Ishikawa (cell line): ENCODE results near the gene TYMP.

Experiments used
- CEBPB ChIP-seq: IDR thresholded peaks from 2 replicates; pipeline ENCODE4 v1.6.1; 2012
- CREB1 ChIP-seq: IDR thresholded peaks from 2 replicates; pipeline ENCODE4 v1.6.1; 2012; ENCODE audit warnings: low read depth
- EGR1 ChIP-seq: IDR thresholded peaks from 2 replicates; pipeline ENCODE4 v1.6.1; 2012
- EP300 ChIP-seq: IDR thresholded peaks from 2 replicates; pipeline ENCODE4 v1.6.1; 2012; ENCODE audit warnings: borderline replicate concordance
- FOXM1 ChIP-seq: IDR thresholded peaks from 2 replicates; pipeline ENCODE4 v1.6.1; 2012; ENCODE audit warnings: low read depth, borderline replicate concordance
- MAX ChIP-seq: IDR thresholded peaks from 2 replicates; pipeline ENCODE4 v1.6.1; 2012
- NFIC ChIP-seq: IDR thresholded peaks from 2 replicates; pipeline ENCODE4 v1.6.1; 2012
- RAD21 ChIP-seq: IDR thresholded peaks from 2 replicates; pipeline ENCODE4 v1.6.1; 2012; ENCODE audit warnings: low read depth
- REST ChIP-seq: IDR thresholded peaks from 2 replicates; pipeline ENCODE4 v1.6.1; 2012; ENCODE audit warnings: low read depth, mild to moderate bottlenecking
- TAF1 ChIP-seq: IDR thresholded peaks from 2 replicates; pipeline ENCODE4 v1.6.1; 2012; ENCODE audit warnings: low read depth, mild to moderate bottlenecking
- TCF12 ChIP-seq: IDR thresholded peaks from 2 replicates; pipeline ENCODE4 v1.6.1; 2012; ENCODE audit warnings: low read depth
- TEAD4 ChIP-seq: IDR thresholded peaks from 2 replicates; pipeline ENCODE4 v1.6.1; 2012
- USF1 ChIP-seq: IDR thresholded peaks from 2 replicates; pipeline ENCODE4 v1.6.1; 2012
- YY1 ChIP-seq: IDR thresholded peaks from 2 replicates; pipeline ENCODE4 v1.6.1; 2012; ENCODE audit warnings: low read depth
- ZBTB7A ChIP-seq: IDR thresholded peaks from 2 replicates; pipeline ENCODE4 v1.6.1; 2012; ENCODE audit warnings: low read depth

Gene TYMP

DNA sequence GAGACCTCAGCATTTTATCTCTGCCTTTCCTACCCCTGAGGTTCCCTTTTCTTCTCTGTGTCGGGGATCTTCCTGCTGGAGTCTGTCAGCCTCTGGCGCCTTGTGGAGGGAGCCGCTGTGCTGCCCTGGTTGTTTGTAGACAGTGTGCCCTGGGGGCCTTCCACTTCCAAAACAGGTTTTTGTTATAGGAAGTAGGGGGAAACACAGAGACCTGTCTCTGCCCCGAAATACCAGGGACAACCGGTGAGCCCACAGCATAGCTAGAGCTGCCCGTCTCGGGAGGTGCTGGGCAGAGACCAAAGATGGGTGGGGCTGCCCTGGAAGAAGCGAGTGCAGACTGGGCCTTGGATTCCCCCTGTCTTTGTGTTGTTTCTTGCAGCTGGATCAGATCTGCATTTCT lies 13.7 kb downstream of the TYMP start:
- no peak for TF ChIP-seq FOXM1

DNA sequence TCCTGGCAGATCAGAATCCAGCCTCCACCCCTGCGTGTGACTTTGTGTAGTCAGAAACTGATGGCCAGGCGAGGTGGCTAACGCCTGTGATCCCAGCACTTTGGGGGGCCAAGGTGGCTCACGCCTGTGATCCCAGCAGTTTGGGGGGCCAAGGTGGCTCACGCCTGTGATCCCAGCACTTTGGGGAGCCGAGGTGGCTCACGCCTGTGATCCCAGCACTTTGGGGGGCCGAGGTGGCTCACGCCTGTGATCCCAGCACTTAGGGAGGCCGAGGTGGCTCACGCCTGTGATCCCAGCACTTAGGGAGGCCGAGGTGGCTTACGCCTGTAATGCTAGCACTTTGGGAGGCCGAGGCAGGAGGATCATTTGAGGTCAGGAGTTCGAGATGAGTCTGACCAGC lies 16.6 kb downstream of the TYMP start:
- TF ChIP-seq REST (no peak), EGR1 (no peak), YY1 (no peak), NFIC (no peak), ZBTB7A (no peak), USF1 (no peak), RAD21 (no peak), TEAD4 (no peak), TCF12 (no peak), EP300 (no peak), CREB1 (no peak), TAF1 (no peak), FOXM1 (no peak), CEBPB (no peak), MAX (no peak)

GRCh38 chr22:50508897-50509296 lies 20.9 kb downstream of the TYMP start:
- TF ChIP-seq RAD21 (no peak), MAX (no peak), NFIC (no peak), CEBPB (no peak), TAF1 (no peak), TCF12 (no peak), EP300 (no peak), REST (no peak), TEAD4 (no peak), FOXM1 (no peak)

DNA sequence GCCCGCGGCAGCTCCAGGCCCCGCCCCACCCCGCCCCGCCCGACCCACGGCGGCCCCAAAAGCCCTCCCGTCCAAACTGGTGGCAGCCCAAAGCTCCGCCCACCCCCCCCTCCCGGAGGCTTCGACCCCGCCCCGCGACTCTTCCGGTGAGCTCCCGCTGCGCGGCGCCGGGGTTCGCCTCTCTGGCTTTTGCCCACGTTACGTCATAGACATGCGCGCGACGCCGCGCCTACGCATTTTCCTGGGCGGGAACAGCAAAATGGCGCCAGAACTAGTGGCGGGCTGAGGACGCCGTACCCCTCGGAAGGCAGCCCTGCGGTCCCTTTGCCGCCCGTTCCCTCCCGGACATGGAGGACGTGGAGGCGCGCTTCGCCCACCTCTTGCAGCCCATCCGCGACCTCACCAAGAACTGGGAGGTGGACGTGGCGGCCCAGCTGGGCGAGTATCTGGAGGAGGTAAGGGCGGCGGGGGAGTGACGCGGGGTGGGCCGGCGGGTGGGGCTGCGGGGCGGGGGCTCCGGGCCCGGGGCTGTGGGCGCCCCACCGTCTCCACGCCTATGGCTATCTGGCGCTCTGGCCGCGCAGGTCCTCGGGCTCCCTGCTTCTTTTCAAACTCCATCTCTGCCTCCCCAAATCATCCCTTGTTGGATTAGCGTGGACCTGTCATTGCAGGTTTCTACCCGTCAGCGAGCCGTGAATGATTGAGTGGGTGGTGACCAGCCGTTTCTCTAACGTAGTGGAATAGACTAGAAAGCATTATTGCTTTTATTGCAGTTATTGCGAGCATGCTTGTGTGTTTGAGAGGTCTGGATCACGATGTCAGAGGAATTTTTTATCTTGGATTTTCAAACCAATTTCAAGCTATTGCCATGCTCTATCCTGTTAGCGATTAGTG lies 21.6 kb downstream of the TYMP start, which contains the start of gene NCAPH2:
Gene NCAPH2, plus strand, starts transcription at position 234 of the 894 bp plus-strand sequence. Its CDS starts 114 bp downstream, at position 348.
- TF ChIP-seq REST (no peak), TAF1 (peak; percentile 95), EGR1 (peak; percentile 91), YY1 (peak; percentile 97), TEAD4 (peak; percentile 50; the same call in 1 of the 2 replicates), CEBPB (peak; percentile 28; the same call in 1 of the 2 replicates), EP300 (0 out of 2 replicates have a peak, but pooled peaks have one; percentile 23), CREB1 (peak; percentile 99), USF1 (peak; percentile 40; the same call in 1 of the 2 replicates), RAD21 (no peak), NFIC (peak; percentile 53), FOXM1 (no peak), ZBTB7A (peak; percentile 49; the same call in 1 of the 2 replicates), MAX (peak; percentile 85), TCF12 (peak; percentile 76; the same call in 1 of the 2 replicates)
